Endothelial cell of umbilical vein (primary cell): ENCODE measurements around the gene HECW1. TPM values are rescaled to one million over a fixed set of nuclear protein-coding genes. Genes with fewer than 3 reads are reported as not detected.

ENCODE experiments used
- BruUV-seq: library from RNA; stranded (reverse); fragments of 400-500 nt; replicated peaks from 2 replicates; lab custom pipeline; 2021; lab: Mats Ljungman, UMichigan
- CTCF ChIA-PET: fragments of 300-600, 350-600 bp; sonication (Branson Sonifier 250); formaldehyde crosslinking; loops from one replicate; lab custom pipeline; 2021; ENCODE audit warnings: antibody characterized with exemption, inconsistent platforms; lab: Charles Lee
- POLR2A ChIA-PET: fragments of 300-600, 350-600 bp; sonication (Branson Sonifier 250); formaldehyde crosslinking; loops from one replicate; lab custom pipeline; 2021; ENCODE audit warnings: antibody characterized with exemption, inconsistent platforms; lab: Charles Lee
- DNase-seq: peaks from one replicate; pipeline ENCODE4 v3.0.0-alpha.2; 2011; ENCODE audit warnings: low read depth, low spot score
- FAIRE-seq: peaks from 2 replicates; lab custom pipeline; 2011; peaks lifted over from hg19 to GRCh38; lab: Jason Lieb, UNC
- H2AFZ ChIP-seq: 2 replicates; pipeline ENCODE4 v1.6.0; 2012; ENCODE audit warnings: low read depth, low read length, control low read depth, inconsistent platforms
- H3K27ac ChIP-seq: 2 replicates; pipeline ENCODE4 v1.5.1; 2011; ENCODE audit warnings: low read depth, mild to moderate bottlenecking, control low read depth, low read length, moderate library complexity; ENCODE audit not compliant: insufficient read depth
- H3K27me3 ChIP-seq, 2 experiments: 2 replicates each; pipeline versions ENCODE4 v1.6.0 to v1.6.1; 2011; ENCODE audit warnings: low read length in 2 of 2, mixed read lengths in 1 of 2; ENCODE audit not compliant: control insufficient read depth in 2 of 2, insufficient read depth in 2 of 2
- H3K36me3 ChIP-seq, 2 experiments: 2 replicates in 1 of 2; 3 replicates in 1 of 2; pipeline ENCODE4 v1.5.1; 2011; ENCODE audit warnings: low read length in 2 of 2, mild to moderate bottlenecking in 1 of 2, moderate library complexity in 1 of 2; ENCODE audit not compliant: control insufficient read depth in 2 of 2, insufficient read depth in 2 of 2; ENCODE audit errors: extremely low read depth in 1 of 2
- H3K4me1 ChIP-seq: 3 replicates; pipeline ENCODE4 v1.5.1; 2011; ENCODE audit warnings: mild to moderate bottlenecking, low read length; ENCODE audit not compliant: control insufficient read depth, insufficient read depth; ENCODE audit errors: extremely low read depth
- H3K4me2 ChIP-seq: 2 replicates; pipeline ENCODE4 v1.6.1; 2011; ENCODE audit warnings: low read length, control low read depth, mixed read lengths; ENCODE audit not compliant: insufficient read depth
- H3K4me3 ChIP-seq, 3 experiments: fragments of 200-600 bp in 1 of 3; sonication (generic), shearing (Covaris generic) in 1 of 3; replicated peaks in 1 of 3; 2 replicates each; pipeline ENCODE4 v1.5.1; 2011 to 2016; ENCODE audit warnings: control low read depth in 3 of 3, low read length in 3 of 3, mild to moderate bottlenecking in 2 of 3, inconsistent platforms in 1 of 3, low read depth in 1 of 3, moderate library complexity in 1 of 3; ENCODE audit not compliant: insufficient read depth in 1 of 3
- H3K79me2 ChIP-seq: 2 replicates; pipeline ENCODE4 v1.6.0; 2012; ENCODE audit warnings: low read length, inconsistent platforms; ENCODE audit not compliant: control insufficient read depth, insufficient read depth
- H3K9ac ChIP-seq: replicated peaks from 2 replicates; pipeline ENCODE3; 2011; ENCODE audit warnings: low read length, control low read depth; ENCODE audit not compliant: insufficient read depth; ENCODE audit errors: extremely low read depth
- H3K9me1 ChIP-seq: replicated peaks from 3 replicates; pipeline ENCODE4 v1.6.0; 2011; ENCODE audit warnings: mild to moderate bottlenecking, low read length; ENCODE audit not compliant: control insufficient read depth, insufficient read depth; ENCODE audit errors: extremely low read depth
- H3K9me3 ChIP-seq: replicated peaks from 2 replicates; pipeline ENCODE4 v1.5.1; 2012; ENCODE audit warnings: low read length, inconsistent platforms; ENCODE audit not compliant: control insufficient read depth, insufficient read depth
- H4K20me1 ChIP-seq: replicated peaks from 2 replicates; pipeline ENCODE3; 2011; ENCODE audit warnings: mild to moderate bottlenecking, low read length; ENCODE audit not compliant: control insufficient read depth, insufficient read depth; ENCODE audit errors: extremely low read depth
- EZH2 ChIP-seq: IDR thresholded peaks from 2 replicates; pipeline ENCODE4 v1.6.1; 2012; ENCODE audit warnings: borderline replicate concordance, low read depth, mild to moderate bottlenecking, moderate library complexity, low read length, inconsistent platforms; ENCODE audit not compliant: severe bottlenecking
- FOS ChIP-seq: IDR thresholded peaks from 2 replicates; pipeline ENCODE4 v1.6.1; 2011; ENCODE audit warnings: mild to moderate bottlenecking, low read length, moderate library complexity, borderline replicate concordance; ENCODE audit not compliant: insufficient read depth
- GATA2 ChIP-seq: IDR thresholded peaks from 2 replicates; pipeline ENCODE4 v1.7.0; 2011; ENCODE audit warnings: low read depth, mild to moderate bottlenecking, moderate library complexity, mixed read lengths, low read length; ENCODE audit not compliant: insufficient read length, insufficient read depth
- JUN ChIP-seq: IDR thresholded peaks from 2 replicates; pipeline ENCODE4 v1.6.1; 2011; ENCODE audit warnings: borderline replicate concordance, low read depth; ENCODE audit not compliant: insufficient read length, insufficient read depth
- MAX ChIP-seq: IDR thresholded peaks from 2 replicates; pipeline ENCODE4 v1.6.1; 2011; ENCODE audit not compliant: insufficient read depth, insufficient read length
- MYC ChIP-seq: IDR thresholded peaks from one replicate; pipeline ENCODE4 v1.6.1; 2011; ENCODE audit warnings: mild to moderate bottlenecking, low read depth, low read length
- POLR2A ChIP-seq: IDR thresholded peaks from 2 replicates; pipeline ENCODE4 v1.6.1; 2012; ENCODE audit warnings: low read depth, mild to moderate bottlenecking, control low read depth, low read length
- POLR2AphosphoS5 ChIP-seq: IDR thresholded peaks from 2 replicates; pipeline ENCODE4 v1.6.1; 2012; ENCODE audit warnings: low read depth, mild to moderate bottlenecking, control low read depth, low read length, moderate library complexity; ENCODE audit not compliant: insufficient read depth
- dilution Hi-C: fragments of 300-500 bp; cut with MboI; formaldehyde crosslinking; loops from one replicate; pipeline ENCODE4 v1.15.0; 2019; ENCODE audit warnings: low sequenced_read_pairs; ENCODE audit not compliant: extremely low pct_ligation_motif_present
- intact Hi-C: fragments of 100-400 bp; cut with micrococcal nuclease; formaldehyde crosslinking; loops from one replicate; pipeline ENCODE4 v1.10.0; 2022
- polyA plus RNA-seq, 4 experiments: library from polyadenylated mRNA; depleted of rRNA in 3 of 4; stranded (reverse) in 3 of 4; unstranded in 1 of 4; fragments of >200 nt; gene quantifications; 2 replicates each; pipeline versions ENCODE4 v1.2.1 to v1.2.3, GENCODE V29; 2011 to 2012; ENCODE audit warnings: missing spikeins in 1 of 4
- total RNA-seq: library from RNA; stranded (reverse); gene quantifications from 2 replicates; pipeline ENCODE4 v1.2.3, GENCODE V29; 2021
- TF ChIP-seq, protein P1 (sequence below), 2 donors: IDR thresholded peaks; 1 replicate in 1 of 2; 2 replicates in 1 of 2; pipeline ENCODE4 v1.5.1; 2011; ENCODE audit warnings: low read length in 2 of 2, mild to moderate bottlenecking in 2 of 2, moderate library complexity in 2 of 2, control low read depth in 1 of 2, inconsistent platforms in 1 of 2, low read depth in 1 of 2; ENCODE audit not compliant: insufficient read depth in 1 of 2; ENCODE audit errors: extremely low read depth in 1 of 2

HECW1 gene
- total and polyA plus RNA-seq, 2 donors (not counting 3 experiments of a cell fraction or from before 2014, with no cell fraction given) = not detected

GRCh38 chr7:43443381-43443780 lies 330.9 kb downstream of the HECW1 start:
- Histone ChIP-seq H3K9ac (no peak overlapping the region), H3K4me3 (no peak overlapping the region), H3K27me3 (peaks cover 0 to 2% of the 10 kb centered on the region in 2 experiments), H3K27ac (no peak overlapping the region), H3K9me3 (no peaks in the 10 kb centered on the region), H3K79me2 (no peaks in the 10 kb centered on the region), H3K4me1 (no peaks in the 10 kb centered on the region), H4K20me1 (no peaks in the 10 kb centered on the region), H3K36me3 (no peaks in the 10 kb centered on the region), H2AFZ (no peak overlapping the region), H3K4me2 (no peak overlapping the region), H3K9me1 (no peaks in the 10 kb centered on the region)
- DNase-seq (no peak), FAIRE-seq (no peak)
- intact Hi-C loops (no loop called here), dilution Hi-C loops (no loop called here)
- CTCF ChIA-PET = interaction anchor here (1.1 kb wide), 1 partner anchor 22 kb away, joined by 3 read pairs; no protein-coding TSS in a partner anchor
- POLR2A ChIA-PET = no interaction called here
- TF ChIP-seq JUN = no peak
- no TSS peak for BruUV-seq

- Histone ChIP-seq H3K4me2 (no peak overlapping the region), H3K9me1 (no peaks in the 10 kb centered on the region), H3K4me1 (no peaks in the 10 kb centered on the region), H3K79me2 (no peaks in the 10 kb centered on the region), H3K27ac (no peak overlapping the region), H3K9ac (no peak overlapping the region), H3K4me3 (no peak overlapping the region), H3K27me3 (peaks cover 0 to 2% of the 10 kb centered on the region in 2 experiments), H3K9me3 (no peaks in the 10 kb centered on the region), H3K36me3 (no peaks in the 10 kb centered on the region), H2AFZ (no peak overlapping the region), H4K20me1 (no peaks in the 10 kb centered on the region)
- CTCF ChIA-PET = interaction anchor here (0.8 kb wide), 1 partner anchor 14 kb away, joined by 3 read pairs; no protein-coding TSS in a partner anchor
- no peak for TF ChIP-seq FOS
- no peak for TF ChIP-seq MAX
- TF ChIP-seq, protein P1, sequence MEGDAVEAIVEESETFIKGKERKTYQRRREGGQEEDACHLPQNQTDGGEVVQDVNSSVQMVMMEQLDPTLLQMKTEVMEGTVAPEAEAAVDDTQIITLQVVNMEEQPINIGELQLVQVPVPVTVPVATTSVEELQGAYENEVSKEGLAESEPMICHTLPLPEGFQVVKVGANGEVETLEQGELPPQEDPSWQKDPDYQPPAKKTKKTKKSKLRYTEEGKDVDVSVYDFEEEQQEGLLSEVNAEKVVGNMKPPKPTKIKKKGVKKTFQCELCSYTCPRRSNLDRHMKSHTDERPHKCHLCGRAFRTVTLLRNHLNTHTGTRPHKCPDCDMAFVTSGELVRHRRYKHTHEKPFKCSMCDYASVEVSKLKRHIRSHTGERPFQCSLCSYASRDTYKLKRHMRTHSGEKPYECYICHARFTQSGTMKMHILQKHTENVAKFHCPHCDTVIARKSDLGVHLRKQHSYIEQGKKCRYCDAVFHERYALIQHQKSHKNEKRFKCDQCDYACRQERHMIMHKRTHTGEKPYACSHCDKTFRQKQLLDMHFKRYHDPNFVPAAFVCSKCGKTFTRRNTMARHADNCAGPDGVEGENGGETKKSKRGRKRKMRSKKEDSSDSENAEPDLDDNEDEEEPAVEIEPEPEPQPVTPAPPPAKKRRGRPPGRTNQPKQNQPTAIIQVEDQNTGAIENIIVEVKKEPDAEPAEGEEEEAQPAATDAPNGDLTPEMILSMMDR (IDR thresholded peaks at IDR 0.05; ENCODE audit: extremely low read depth in 1 of 2, insufficient read depth in 1 of 2, low read depth in 1 of 2, low read length in 2 of 2) = no peak
- no peak for TF ChIP-seq POLR2AphosphoS5
- no peak for TF ChIP-seq POLR2A
- no peak for TF ChIP-seq MYC
- no peak for TF ChIP-seq EZH2
- no peak for TF ChIP-seq GATA2
- TF ChIP-seq JUN = no peak
- dilution Hi-C loops (no loop called here), intact Hi-C loops (no loop called here)
- FAIRE-seq = no peak
- no peak for DNase-seq
- POLR2A ChIA-PET = no interaction called here
- BruUV-seq = no TSS peak
These were observed 332.5 kb downstream of the HECW1 start for GRCh38 chr7:43444711-43445578.
